Measurements from ENCODE around the gene KRT83. TPM values are rescaled to one million over a fixed set of nuclear protein-coding genes. Genes with fewer than 3 reads are reported as not detected.
A peak's percentile ranks its signal among the peaks of the same experiment; 100 is the strongest.

KRT83 gene
- total and polyA plus RNA-seq, 5 experiments from 2014 or later = not detected

DNA sequence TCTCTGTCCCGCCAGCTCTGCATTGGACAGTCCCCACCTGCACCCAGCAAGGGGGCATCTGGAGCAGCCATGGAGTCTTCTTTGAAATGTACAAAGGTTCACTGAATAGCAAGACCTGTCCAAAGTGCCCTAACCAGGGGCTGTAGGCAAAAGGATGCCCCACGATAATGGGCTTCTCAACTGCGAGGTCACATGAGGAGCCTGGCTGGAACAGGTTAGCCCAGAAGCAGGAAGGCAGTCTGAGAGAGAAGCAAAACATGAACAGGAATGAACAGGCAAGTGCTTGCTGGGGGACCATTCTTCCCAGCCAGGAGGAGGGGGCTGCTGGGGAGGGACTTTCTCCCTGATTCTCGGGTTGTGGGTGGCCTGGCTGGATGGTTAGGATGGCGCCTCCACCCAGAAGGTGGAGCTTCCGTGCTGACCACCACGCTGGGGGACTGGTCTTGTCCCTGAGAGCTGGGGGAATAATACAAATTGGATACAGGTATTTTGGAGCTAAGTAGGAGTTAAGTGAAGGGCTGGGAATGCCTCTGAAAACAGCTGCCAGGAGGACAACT lies 39.0 kb upstream of the KRT83 start:
- H3K27ac Mint-ChIP-seq = peak overlapping the region in 1 of 10 donors; percentile 88
- ATAC-seq (no peak), DNase-seq (no peak)
- H3K9me3 Mint-ChIP-seq = no peaks in the 10 kb centered on the region
- peaks cover 24 to 35% (median 32%) of the 10 kb centered on the region in 4 donors for H3K4me1 Mint-ChIP-seq
- no peaks in the 10 kb centered on the region for H3K36me3 Mint-ChIP-seq
- no peak overlapping the region for H3K4me3 Mint-ChIP-seq
- peaks cover 0 to 13% (median 0%) of the 10 kb centered on the region in 5 donors for H3K27me3 Mint-ChIP-seq
- POLR2A ChIA-PET = no interaction called here

DNA sequence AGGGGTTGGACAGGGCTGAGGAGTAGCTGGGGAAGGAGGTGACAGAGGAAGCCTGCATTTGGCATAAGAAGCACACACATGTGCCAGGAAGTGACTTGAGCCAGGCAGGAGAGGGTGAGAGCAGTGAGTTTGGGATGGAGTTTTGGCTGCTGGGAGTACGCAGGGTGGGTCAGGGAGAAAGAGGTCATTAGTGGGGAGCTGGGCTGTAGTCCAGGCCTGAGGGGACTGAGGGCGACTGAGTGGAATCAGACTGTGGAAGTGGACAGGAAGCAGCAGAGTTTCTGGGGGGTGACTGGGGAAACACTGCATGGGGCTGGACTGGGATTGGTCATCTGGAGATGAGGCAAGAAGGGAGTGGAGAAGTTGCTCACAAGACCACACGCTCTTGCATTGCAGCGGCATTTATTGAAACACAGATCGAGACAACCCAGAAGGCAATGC lies 38.4 kb upstream of the KRT83 start:
- Mint-ChIP-seq H3K4me1 (peaks cover 24 to 35% (median 32%) of the 10 kb centered on the region in 4 donors), H3K4me3 (peak overlapping the region in 3 of 10 donors; percentile 9 to 33 (median 24)), H3K36me3 (no peaks in the 10 kb centered on the region), H3K27me3 (peaks cover 0 to 13% (median 0%) of the 10 kb centered on the region in 5 donors), H3K27ac (peak overlapping the region in 5 of 10 donors; percentile 20 to 88 (median 79)), H3K9me3 (no peaks in the 10 kb centered on the region)
- DNase-seq = no peak
- no peak for ATAC-seq
- POLR2A ChIA-PET = no interaction called here

DNA sequence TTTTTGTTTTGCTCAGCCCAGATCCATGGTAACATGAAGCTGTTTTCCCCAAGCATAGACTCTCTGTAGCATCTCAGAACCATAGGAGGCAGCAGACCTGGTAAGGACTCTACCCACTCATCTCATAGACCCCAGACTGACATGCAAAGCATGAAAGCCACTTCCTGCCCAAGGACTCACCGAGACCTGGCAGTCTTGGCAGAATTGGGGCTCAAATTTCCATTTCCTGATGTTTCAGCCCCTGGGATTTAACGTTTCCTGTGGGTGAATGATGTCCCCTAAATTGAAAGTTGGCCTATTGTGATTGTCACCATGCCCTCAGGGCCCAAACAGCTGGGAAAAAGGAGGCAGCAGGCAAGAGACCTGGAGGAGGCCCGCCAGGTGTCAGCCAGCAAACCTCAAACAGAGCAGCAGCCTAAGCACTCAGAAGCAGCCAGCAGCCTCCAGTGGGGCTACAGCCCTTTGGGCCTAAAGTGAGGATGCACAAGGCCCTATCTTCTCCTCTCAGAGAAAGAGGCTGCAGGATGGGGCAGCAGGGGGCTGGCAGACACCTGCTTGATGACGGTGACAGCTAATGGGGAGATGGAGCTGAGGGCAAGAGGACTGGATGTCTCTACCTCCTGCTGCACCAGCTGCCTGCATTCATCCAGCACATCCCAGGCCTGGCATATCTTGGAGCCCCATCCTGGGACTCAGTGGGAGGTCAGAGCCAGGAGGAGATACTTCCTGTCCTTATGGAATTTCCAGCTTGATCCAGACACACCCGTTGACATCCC lies 37.6 kb upstream of the KRT83 start:
- Mint-ChIP-seq H3K9me3 (no peaks in the 10 kb centered on the region), H3K4me3 (peak overlapping the region; percentile 26 to 73 (median 54)), H3K27me3 (peaks cover 0 to 5% (median 0%) of the 10 kb centered on the region in 5 donors), H3K36me3 (no peaks in the 10 kb centered on the region), H3K4me1 (peaks cover 24 to 37% (median 32%) of the 10 kb centered on the region in 4 donors), H3K27ac (peak overlapping the region; percentile 36 to 88 (median 81))
- peak; percentile 98 to 99 for ATAC-seq
- POLR2A ChIA-PET = no interaction called here
- peak in 7 of 10 donors; percentile 23 to 78 (median 67) for DNase-seq

DNA sequence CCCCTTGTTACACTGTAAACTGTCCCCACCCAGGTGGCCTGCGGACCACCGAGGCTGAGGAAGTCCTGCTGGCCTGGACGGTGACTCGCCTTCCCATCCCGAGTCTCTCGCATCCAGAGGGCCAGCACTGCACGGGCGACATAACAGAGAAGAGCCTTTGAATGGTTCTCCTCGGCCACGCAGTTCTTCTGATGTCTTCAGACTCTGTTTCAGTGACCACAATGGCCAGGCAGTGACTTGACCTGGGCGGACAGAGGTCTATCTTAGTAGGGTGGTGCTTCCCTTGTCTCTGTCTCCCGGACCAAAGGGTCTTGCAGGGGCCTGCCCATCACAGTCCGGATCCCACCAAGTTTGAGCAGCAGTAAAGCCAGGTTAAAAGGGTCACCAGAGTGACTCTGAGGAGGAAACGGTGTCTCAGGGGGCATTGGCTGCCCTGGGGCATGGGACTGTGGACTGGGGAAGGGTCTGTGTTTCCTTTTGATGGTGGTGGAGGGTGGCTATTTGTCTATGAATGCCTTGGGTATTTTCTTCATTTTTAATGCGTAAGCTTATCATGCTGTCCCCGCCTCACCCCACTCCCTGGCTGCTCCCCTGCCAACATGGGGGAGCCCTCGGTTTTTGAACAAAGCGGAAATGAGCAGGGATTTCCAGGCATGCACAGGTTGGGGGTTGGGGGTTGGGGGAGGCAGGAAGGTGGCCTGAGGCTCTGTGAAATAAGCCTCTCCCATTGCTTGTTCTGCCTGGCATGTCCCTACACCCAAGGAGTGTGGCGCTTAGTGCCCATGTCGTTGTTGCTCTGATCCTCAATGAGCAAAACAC lies 35.8 kb upstream of the KRT83 start:
- peak overlapping the region in 2 of 10 donors; percentile 31 to 85 for H3K27ac Mint-ChIP-seq
- peaks cover 33 to 53% (median 48%) of the 10 kb centered on the region in 4 donors for H3K4me1 Mint-ChIP-seq
- ATAC-seq (no peak), DNase-seq (no peak)
- H3K27me3 Mint-ChIP-seq = peaks cover 0 to 9% (median 1%) of the 10 kb centered on the region in 5 donors
- H3K4me3 Mint-ChIP-seq = no peak overlapping the region
- no peaks in the 10 kb centered on the region for H3K36me3 Mint-ChIP-seq
- no peaks in the 10 kb centered on the region for H3K9me3 Mint-ChIP-seq
- POLR2A ChIA-PET = interaction anchor here (0.6 kb wide), 1 partner anchor 139 kb away, joined by 4 read pairs; no protein-coding TSS in a partner anchor

DNA sequence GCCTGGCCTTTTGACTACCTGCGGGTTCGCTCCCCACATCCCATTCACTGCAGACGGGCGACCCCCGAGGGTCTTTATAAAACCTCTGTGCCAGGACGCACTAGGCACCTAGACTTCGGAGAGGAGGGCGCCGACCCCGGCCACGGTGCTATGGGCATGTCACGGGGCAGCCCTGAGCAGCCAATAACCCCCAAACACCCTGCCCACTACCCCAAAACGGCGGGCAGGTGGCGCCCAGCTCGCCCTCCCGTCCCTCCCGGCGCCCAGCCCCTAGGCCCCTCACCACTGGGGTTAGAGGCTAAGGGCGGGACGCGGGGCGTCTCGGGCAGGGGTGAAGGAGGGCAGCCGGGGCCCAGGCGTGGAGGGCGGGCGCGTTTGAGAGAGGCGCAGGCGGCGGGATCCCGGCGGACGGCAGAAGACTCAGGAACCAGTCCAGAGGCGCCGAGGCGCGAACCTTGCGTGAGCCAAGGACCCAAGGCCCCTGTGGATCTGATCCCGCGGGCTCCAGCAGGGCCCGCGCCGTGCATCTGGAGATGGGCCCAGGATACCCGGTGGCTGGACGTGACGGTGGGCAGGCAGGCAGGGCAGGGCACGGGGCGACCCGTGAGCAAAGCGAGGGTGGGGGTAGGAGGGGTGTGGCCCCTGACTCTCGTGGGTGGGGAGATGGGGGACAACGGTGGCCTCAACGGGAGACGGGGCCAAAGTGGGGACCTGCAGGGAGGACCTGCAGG lies 35.0 kb upstream of the KRT83 start:
- Mint-ChIP-seq H3K9me3 (no peaks in the 10 kb centered on the region), H3K27me3 (peaks cover 0 to 11% (median 1%) of the 10 kb centered on the region in 5 donors), H3K4me3 (no peak overlapping the region), H3K27ac (no peak overlapping the region), H3K4me1 (peaks cover 36 to 54% (median 51%) of the 10 kb centered on the region in 4 donors), H3K36me3 (no peaks in the 10 kb centered on the region)
- no peak for ATAC-seq
- no peak for DNase-seq
- POLR2A ChIA-PET = no interaction called here

DNA sequence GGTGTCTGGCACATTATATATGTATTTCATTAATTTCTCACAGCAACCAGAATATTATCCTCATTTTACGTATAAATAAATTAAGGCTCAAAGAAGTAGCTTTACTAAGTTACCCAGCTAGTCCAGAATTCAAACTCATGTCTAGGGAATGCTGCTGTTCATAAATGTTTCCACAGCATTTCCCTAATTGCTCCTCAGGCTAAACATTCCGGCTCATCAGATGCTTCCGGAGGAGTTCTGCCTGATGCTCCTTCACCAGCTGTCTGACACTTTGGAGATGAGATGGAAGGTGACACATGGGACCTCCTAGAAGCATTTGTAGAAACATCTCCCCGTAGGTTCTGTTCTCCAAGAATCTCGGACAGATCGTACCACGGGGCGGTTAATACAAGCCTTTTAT lies 34.0 kb upstream of the KRT83 start:
- H3K4me1 Mint-ChIP-seq = peaks cover 37 to 60% (median 57%) of the 10 kb centered on the region in 4 donors
- H3K9me3 Mint-ChIP-seq = no peaks in the 10 kb centered on the region
- POLR2A ChIA-PET = no interaction called here
- no peak for DNase-seq
- peaks cover 0 to 14% (median 1%) of the 10 kb centered on the region in 5 donors for H3K27me3 Mint-ChIP-seq
- no peak for ATAC-seq
- H3K27ac Mint-ChIP-seq = peak overlapping the region in 1 of 10 donors; percentile 31
- H3K4me3 Mint-ChIP-seq = no peak overlapping the region
- H3K36me3 Mint-ChIP-seq = no peaks in the 10 kb centered on the region

DNA sequence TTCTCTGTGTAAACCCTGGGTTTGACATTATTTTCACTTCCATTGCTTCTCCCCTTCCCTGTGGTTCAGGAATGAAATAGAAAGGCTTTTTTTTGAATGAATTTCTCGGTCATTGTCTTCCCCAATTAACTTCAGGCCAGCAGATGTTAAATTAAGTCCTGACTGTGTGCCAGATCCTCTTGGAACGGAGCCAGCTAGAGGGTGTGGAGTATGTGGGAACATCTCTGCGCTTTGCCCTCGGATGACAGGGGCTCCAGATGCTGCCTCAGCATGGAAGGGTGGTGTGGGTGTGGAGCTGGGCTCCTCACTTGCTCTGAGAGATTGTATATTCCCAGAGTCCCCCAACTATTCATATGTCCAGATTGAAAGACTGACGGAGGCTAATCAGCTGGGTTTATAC lies 33.0 kb upstream of the KRT83 start:
- Mint-ChIP-seq H3K4me3 (no peak overlapping the region), H3K27me3 (peaks cover 0 to 13% (median 1%) of the 10 kb centered on the region in 5 donors), H3K9me3 (no peaks in the 10 kb centered on the region), H3K36me3 (no peaks in the 10 kb centered on the region), H3K4me1 (peaks cover 31 to 51% (median 49%) of the 10 kb centered on the region in 4 donors), H3K27ac (peak overlapping the region in 3 of 10 donors; percentile 28 to 43 (median 35))
- ATAC-seq = no peak
- DNase-seq = peak in 1 of 10 donors; percentile 48
- POLR2A ChIA-PET = no interaction called here

DNA sequence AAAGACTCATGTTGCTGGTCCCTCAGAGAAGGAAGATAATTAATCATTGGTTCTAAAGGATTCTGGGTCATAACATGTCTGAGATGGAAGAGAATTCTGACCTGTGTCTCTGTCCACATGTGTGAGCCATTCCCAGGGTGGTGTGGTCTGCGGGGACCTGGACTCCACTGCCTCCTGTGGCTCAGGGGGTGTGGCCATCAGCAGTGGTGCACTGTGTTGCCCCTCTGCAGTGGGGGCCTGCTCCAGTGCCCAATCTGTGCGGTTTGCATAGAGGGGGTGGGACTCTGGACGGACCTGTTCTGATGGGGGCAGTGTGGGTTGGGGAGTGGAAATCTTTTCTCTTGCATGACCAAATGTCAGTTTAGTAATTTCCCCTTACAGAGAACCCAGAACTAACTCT lies 32.6 kb upstream of the KRT83 start:
- POLR2A ChIA-PET = no interaction called here
- Mint-ChIP-seq H3K36me3 (no peaks in the 10 kb centered on the region), H3K27ac (peak overlapping the region in 3 of 10 donors; percentile 10 to 52 (median 28)), H3K4me1 (peaks cover 28 to 47% (median 45%) of the 10 kb centered on the region in 4 donors), H3K27me3 (peaks cover 0 to 13% (median 1%) of the 10 kb centered on the region in 5 donors), H3K4me3 (no peak overlapping the region), H3K9me3 (no peaks in the 10 kb centered on the region)
- ATAC-seq (no peak), DNase-seq (peak in 1 of 10 donors; percentile 49)

DNA sequence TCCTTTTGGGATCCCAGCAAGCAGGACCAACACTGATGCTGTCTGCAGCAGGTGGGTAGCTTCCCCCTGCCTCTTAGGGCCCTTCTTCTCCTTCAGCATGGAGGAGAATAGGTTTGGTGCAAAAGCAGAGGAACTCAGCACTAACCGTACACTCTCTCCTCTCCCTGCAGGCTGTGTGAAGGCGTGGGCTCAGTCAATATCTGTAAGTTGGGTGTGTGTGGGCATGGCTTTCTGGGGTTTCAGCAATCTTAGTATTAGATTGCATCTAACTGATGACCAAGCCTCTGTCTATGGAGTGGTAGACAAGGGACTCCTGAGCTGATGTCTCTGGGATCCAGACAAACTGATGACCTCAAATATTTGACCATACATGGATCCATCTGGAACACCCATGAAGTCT lies 31.8 kb upstream of the KRT83 start:
- H3K36me3 Mint-ChIP-seq = no peaks in the 10 kb centered on the region
- peak overlapping the region in 2 of 10 donors; percentile 47 to 77 for H3K27ac Mint-ChIP-seq
- no peaks in the 10 kb centered on the region for H3K9me3 Mint-ChIP-seq
- DNase-seq (peak in 1 of 10 donors; percentile 10), ATAC-seq (no peak)
- peaks cover 0 to 16% (median 1%) of the 10 kb centered on the region in 5 donors for H3K27me3 Mint-ChIP-seq
- peak overlapping the region in 6 of 10 donors; percentile 10 to 73 (median 25) for H3K4me3 Mint-ChIP-seq
- POLR2A ChIA-PET = no interaction called here
- peaks cover 23 to 39% (median 37%) of the 10 kb centered on the region in 4 donors for H3K4me1 Mint-ChIP-seq

DNA sequence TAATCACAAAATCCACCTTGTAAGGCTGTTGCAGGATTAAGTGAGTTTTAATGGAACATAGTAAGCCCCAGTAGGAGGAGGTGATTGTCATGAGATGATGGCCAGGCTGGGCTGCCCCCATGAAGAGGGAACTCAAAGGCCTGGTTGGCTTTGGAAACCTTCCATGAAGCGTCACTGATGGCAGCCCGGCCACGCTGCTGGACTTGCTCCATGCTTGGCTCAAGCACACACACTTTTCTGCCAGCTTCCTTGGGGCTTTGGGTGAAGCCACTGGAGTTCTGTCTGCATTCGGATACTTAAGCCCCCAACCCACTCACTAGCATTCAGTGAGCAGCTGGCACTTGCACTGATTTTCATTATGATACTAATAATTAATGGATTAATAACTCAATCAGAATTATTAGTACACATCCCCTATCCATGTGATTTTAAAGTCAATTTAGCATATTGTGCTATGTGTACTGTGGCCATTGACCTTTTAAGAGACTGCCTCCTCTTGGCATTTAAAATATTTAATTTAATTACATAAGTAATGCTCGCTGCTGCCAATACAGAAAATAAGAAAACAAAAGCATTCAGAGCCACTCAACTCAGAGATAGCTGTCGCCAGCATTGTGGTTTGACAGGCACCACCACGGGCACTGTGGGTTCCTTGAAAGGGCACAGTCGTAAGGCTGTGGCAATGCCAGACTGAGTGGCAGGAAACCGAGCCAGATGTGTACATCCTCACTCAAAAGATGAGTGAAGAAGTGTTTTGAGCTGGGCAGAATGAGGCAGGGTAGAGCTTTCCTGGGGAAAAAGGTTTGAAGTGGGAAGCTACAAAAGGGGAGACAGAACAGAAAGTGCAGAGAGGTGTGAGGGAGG lies 30.2 kb upstream of the KRT83 start:
- Mint-ChIP-seq H3K4me3 (peak overlapping the region in 9 of 10 donors; percentile 16 to 68 (median 42)), H3K36me3 (no peaks in the 10 kb centered on the region), H3K27me3 (peaks cover 0 to 15% (median 1%) of the 10 kb centered on the region in 5 donors), H3K4me1 (peaks cover 20 to 34% (median 30%) of the 10 kb centered on the region in 4 donors), H3K9me3 (no peaks in the 10 kb centered on the region), H3K27ac (peak overlapping the region in 9 of 10 donors; percentile 5 to 84 (median 54))
- ATAC-seq (peak; percentile 98 to 99), DNase-seq (peak; percentile 40 to 91 (median 80))
- POLR2A ChIA-PET = interaction anchor here (1.0 kb wide), 1 partner anchor 8 kb away, joined by 4 read pairs; no protein-coding TSS in a partner anchor

DNA sequence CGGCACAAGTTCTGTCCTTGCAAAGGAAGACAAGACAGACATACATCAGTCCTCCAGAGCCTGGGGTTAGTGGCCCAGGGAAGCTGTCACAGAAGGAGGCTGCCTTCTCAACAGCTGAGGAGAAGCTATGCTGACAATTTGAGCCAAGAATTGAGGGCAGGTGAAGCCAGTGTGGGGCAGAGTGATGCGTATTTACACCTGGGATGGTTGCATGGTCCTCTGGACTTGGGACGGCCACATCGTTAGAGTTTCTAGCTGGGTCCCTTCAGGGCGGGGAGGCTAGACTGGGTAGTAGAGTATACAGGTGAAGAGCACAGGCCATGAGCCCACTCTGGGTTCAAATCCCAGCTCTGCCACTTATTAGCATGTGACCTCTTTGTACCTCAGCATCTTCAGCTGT lies 29.6 kb upstream of the KRT83 start:
- Mint-ChIP-seq H3K4me3 (peak overlapping the region in 6 of 10 donors; percentile 2 to 55 (median 27)), H3K36me3 (no peaks in the 10 kb centered on the region), H3K27ac (peak overlapping the region in 5 of 10 donors; percentile 4 to 81 (median 36)), H3K27me3 (peaks cover 0 to 15% (median 1%) of the 10 kb centered on the region in 5 donors), H3K9me3 (no peaks in the 10 kb centered on the region), H3K4me1 (peaks cover 20 to 34% (median 30%) of the 10 kb centered on the region in 4 donors)
- ATAC-seq (no peak), DNase-seq (peak in 1 of 10 donors; percentile 24)
- POLR2A ChIA-PET = interaction anchor here (0.5 kb wide), 1 partner anchor 1354 kb away, joined by 3 read pairs; no protein-coding TSS in a partner anchor
